Liver (tissue), 9 donors: ENCODE data around the gene MIOX. TPM values are rescaled to one million over a fixed set of nuclear protein-coding genes. Genes with fewer than 3 reads are reported as not detected.

Experiments used
- DNase-seq: peaks from one replicate; pipeline ENCODE4 v3.0.0-alpha.2; 2017; ENCODE audit warnings: low spot score
- H3K27ac ChIP-seq, 2 donors: one replicate each; pipeline ENCODE4 v1.7.0; 2013; ENCODE audit warnings: inconsistent platforms in 2 of 2, low read length in 2 of 2, control low read depth in 1 of 2, low read depth in 1 of 2, mild to moderate bottlenecking in 1 of 2
- H3K27me3 ChIP-seq, 4 donors: one replicate each; pipeline versions ENCODE4 v1.6.1 to v1.7.0; 2013; ENCODE audit warnings: low read length in 3 of 4, inconsistent platforms in 1 of 4, mild to moderate bottlenecking in 1 of 4, moderate library complexity in 1 of 4; ENCODE audit not compliant: control insufficient read depth in 4 of 4, insufficient read depth in 4 of 4
- H3K36me3 ChIP-seq, 4 donors: one replicate each; pipeline versions ENCODE4 v1.6.1 to v1.7.0; 2013; ENCODE audit warnings: low read length in 3 of 4, mild to moderate bottlenecking in 3 of 4, low read depth in 1 of 4, moderate library complexity in 1 of 4; ENCODE audit not compliant: control insufficient read depth in 4 of 4, insufficient read depth in 3 of 4
- H3K4me1 ChIP-seq, 4 donors: one replicate each; pipeline versions ENCODE4 v1.6.1 to v1.7.0; 2013; ENCODE audit warnings: low read length in 3 of 4, mild to moderate bottlenecking in 3 of 4, moderate library complexity in 1 of 4; ENCODE audit not compliant: control insufficient read depth in 4 of 4, insufficient read depth in 4 of 4
- H3K4me3 ChIP-seq, 3 donors: one replicate each; pipeline versions ENCODE4 v1.6.1 to v1.7.0; 2013; ENCODE audit warnings: low read length in 3 of 3, control low read depth in 1 of 3, low read depth in 1 of 3, mild to moderate bottlenecking in 1 of 3
- H3K9ac ChIP-seq, 2 donors: one replicate each; pipeline ENCODE4 v1.7.0; 2013; ENCODE audit warnings: low read length in 2 of 2, mild to moderate bottlenecking in 2 of 2, moderate library complexity in 2 of 2, control low read depth in 1 of 2, low read depth in 1 of 2
- H3K9me3 ChIP-seq, 4 donors: one replicate each; pipeline versions ENCODE4 v1.6.1 to v1.7.0; 2013; ENCODE audit warnings: low read length in 3 of 4; ENCODE audit not compliant: control insufficient read depth in 4 of 4
- ATF3 ChIP-seq: IDR thresholded peaks from 2 replicates; pipeline ENCODE4 v1.6.1; 2016; ENCODE audit warnings: antibody characterized with exemption
- CTCF ChIP-seq: fragments of 150-350 bp; IDR thresholded peaks from 2 replicates; pipeline ENCODE4 v1.5.1; 2017; ENCODE audit warnings: improper control_type of control experiment, low read depth, low read length; ENCODE audit not compliant: missing input control
- EGR1 ChIP-seq, 2 donors: IDR thresholded peaks; 2 replicates each; pipeline ENCODE4 v1.6.1; 2016 to 2018; ENCODE audit warnings: antibody characterized with exemption in 2 of 2, low read depth in 2 of 2
- FOXA1 ChIP-seq: IDR thresholded peaks from 2 replicates; pipeline ENCODE4 v1.6.1; 2016; ENCODE audit warnings: antibody characterized with exemption
- FOXA2 ChIP-seq: IDR thresholded peaks from 2 replicates; pipeline ENCODE4 v1.6.1; 2016; ENCODE audit warnings: antibody characterized with exemption
- GABPA ChIP-seq, 2 donors: IDR thresholded peaks in 1 of 2; conservative IDR thresholded peaks in 1 of 2; 2 replicates each; pipeline ENCODE4 v1.6.1; 2016; ENCODE audit warnings: antibody characterized with exemption in 2 of 2, mild to moderate bottlenecking in 1 of 2, moderate library complexity in 1 of 2
- HNF4A ChIP-seq, 2 donors: conservative IDR thresholded peaks; 2 replicates each; pipeline ENCODE4 v1.6.1; 2016; ENCODE audit warnings: antibody characterized with exemption in 2 of 2, mild to moderate bottlenecking in 2 of 2
- JUND ChIP-seq, 2 donors: IDR thresholded peaks; 2 replicates each; pipeline ENCODE4 v1.6.1; 2016; ENCODE audit warnings: antibody characterized with exemption in 2 of 2
- MAX ChIP-seq: IDR thresholded peaks from 2 replicates; pipeline ENCODE4 v1.6.1; 2016; ENCODE audit warnings: antibody characterized with exemption
- NR2F2 ChIP-seq: IDR thresholded peaks from 2 replicates; pipeline ENCODE4 v1.6.1; 2016; ENCODE audit warnings: antibody characterized with exemption
- RAD21 ChIP-seq, 2 donors: IDR thresholded peaks; 2 replicates each; pipeline ENCODE4 v1.6.1; 2016; ENCODE audit warnings: antibody characterized with exemption in 2 of 2, mild to moderate bottlenecking in 2 of 2
- REST ChIP-seq: IDR thresholded peaks from 2 replicates; pipeline ENCODE4 v1.6.1; 2016; ENCODE audit warnings: antibody characterized with exemption, mild to moderate bottlenecking
- RXRA ChIP-seq, 2 donors: IDR thresholded peaks; 2 replicates each; pipeline ENCODE4 v1.6.1; 2017 to 2018; ENCODE audit warnings: antibody characterized with exemption in 2 of 2, mild to moderate bottlenecking in 1 of 2
- SP1 ChIP-seq: IDR thresholded peaks from 2 replicates; pipeline ENCODE4 v1.6.1; 2018; ENCODE audit warnings: antibody characterized with exemption, mild to moderate bottlenecking
- TAF1 ChIP-seq: conservative IDR thresholded peaks from 2 replicates; pipeline ENCODE4 v1.6.1; 2016; ENCODE audit warnings: antibody characterized with exemption, mild to moderate bottlenecking
- ZBTB33 ChIP-seq: IDR thresholded peaks from 2 replicates; pipeline ENCODE4 v1.6.1; 2016; ENCODE audit warnings: antibody characterized with exemption
- WGBS: extraction: QIAGEN DNeasy Blood & Tissue Kit; methylation state at CpG from one replicate; pipeline ENCODE4 v1.1.7; 2013; 5-methylcytosine and 5-hydroxymethylcytosine counted together
- polyA plus RNA-seq, 2 donors: library from polyadenylated mRNA; stranded (reverse) in 1 of 2; unstranded in 1 of 2; fragments of 200-250 nt in 1 of 2; fragments of >200 nt in 1 of 2; fragmentation: Nextera tagmentation in 1 of 2; extraction: Ambion mirVana in 1 of 2; gene quantifications; one replicate each; pipeline versions ENCODE4 v1.2.1 to v1.2.3, GENCODE V29; 2013 to 2015
- total RNA-seq, 2 donors: library from RNA; depleted of rRNA; stranded (reverse); fragments of >200 nt; gene quantifications; one replicate each; pipeline ENCODE4 v1.2.3, GENCODE V29; 2014
- donor health status: healthy.
- donor health status: healthy.
- donor health status: healthy.
- donor health status: healthy.
- donor health status: healthy.

Gene MIOX
- total and polyA plus RNA-seq, 4 donors = not detected

- peak overlapping the region in 1 of 2 donors; percentile 76 for H3K9ac ChIP-seq
Measured at GRCh38 chr22:50529416-50529896, 42.8 kb downstream of the MIOX start.

More at GRCh38 chr22:50529416-50529896, 42.8 kb downstream of the MIOX start:
- Histone ChIP-seq H3K27ac (peak overlapping the region; percentile 92 to 98), H3K4me3 (peak overlapping the region; percentile 48 to 93 (median 64)), H3K36me3 (no peaks in the 10 kb centered on the region), H3K9me3 (no peaks in the 10 kb centered on the region), H3K27me3 (no peaks in the 10 kb centered on the region), H3K4me1 (peaks cover 6 to 51% (median 27%) of the 10 kb centered on the region in 4 donors)
- 22% methylated on average over 50 of the region's 50 CpGs for WGBS
- no peak for DNase-seq
- TF ChIP-seq ATF3 = no peak
- no peak for TF ChIP-seq HNF4A (conservative IDR thresholded peaks at IDR 0.05)
- TF ChIP-seq MAX = no peak
- no peak for TF ChIP-seq SP1
- TF ChIP-seq RAD21 (IDR thresholded peaks at IDR 0.05) = no peak
- no peak for TF ChIP-seq FOXA1
- no peak for TF ChIP-seq EGR1 (IDR thresholded peaks at IDR 0.05; ENCODE audit: low read depth in 2 of 2)
- TF ChIP-seq TAF1 = no peak
- no peak for TF ChIP-seq NR2F2
- no peak for TF ChIP-seq JUND (IDR thresholded peaks at IDR 0.05)
- no peak for TF ChIP-seq RXRA (IDR thresholded peaks at IDR 0.05)
- no peak for TF ChIP-seq CTCF
- TF ChIP-seq FOXA2 = no peak
- no peak for TF ChIP-seq REST
- no peak for TF ChIP-seq GABPA (IDR thresholded peaks at IDR 0.05 in 1 of 2, conservative IDR thresholded peaks at IDR 0.05 in 1 of 2)
- TF ChIP-seq ZBTB33 = no peak
